ENCODE data around the gene CA11. TPM values are rescaled to one million over a fixed set of nuclear protein-coding genes. Genes with fewer than 3 reads are reported as not detected.
A peak's percentile ranks its signal among the peaks of the same experiment; 100 is the strongest.
"Not testable (repeated sequence)": the region's sequence is repeated elsewhere in the genome, so short reads cannot be mapped to it uniquely, and the experiment has no call there.

The CA11 gene
- total RNA-seq, 1 donor from 2014 or later = 6.5 TPM

- no peak for DNase-seq (ENCODE audit: low spot score)
- intact Hi-C loops (cut with DNase I) = no loop called here
Observed at GRCh38 chr19:48633148-48634035, 12.6 kb downstream of the CA11 start.

GRCh38 chr19:48632692-48633147 is 13.3 kb downstream of the CA11 start:
- no peak for DNase-seq (ENCODE audit: low spot score)
- intact Hi-C loops (cut with DNase I) = no loop called here

GRCh38 chr19:48632286-48632685 is 13.7 kb downstream of the CA11 start:
- DNase-seq (ENCODE audit: low spot score); intact Hi-C loops (cut with DNase I): not testable (repeated sequence)

GRCh38 chr19:48631225-48631624 is 14.8 kb downstream of the CA11 start:
- intact Hi-C loops (cut with DNase I) = no loop called here
- DNase-seq (ENCODE audit: low spot score) = no peak

GRCh38 chr19:48630296-48631063 is 15.5 kb downstream of the CA11 start:
- DNase-seq (ENCODE audit: low spot score) = no peak
- intact Hi-C loops (cut with DNase I) = no loop called here

GRCh38 chr19:48629599-48630295 is 16.2 kb downstream of the CA11 start:
- intact Hi-C loops (cut with DNase I) = no loop called here

GRCh38 chr19:48629297-48629598 is 16.7 kb downstream of the CA11 start:
- intact Hi-C loops (cut with DNase I) = no loop called here

More at GRCh38 chr19:48629599-48630295, 16.2 kb downstream of the CA11 start:
- DNase-seq (ENCODE audit: low spot score) = no peak

GRCh38 chr19:48628486-48629296 is 17.3 kb downstream of the CA11 start:
- intact Hi-C loops (cut with DNase I) = no loop called here
- no peak for DNase-seq (ENCODE audit: low spot score)

More at GRCh38 chr19:48629297-48629598, 16.7 kb downstream of the CA11 start:
- DNase-seq (ENCODE audit: low spot score) = no peak

GRCh38 chr19:48627865-48628314 is 18.1 kb downstream of the CA11 start:
- intact Hi-C loops (cut with DNase I) = no loop called here
- DNase-seq (ENCODE audit: low spot score) = no peak

GRCh38 chr19:48627201-48627864 is 18.7 kb downstream of the CA11 start:
- intact Hi-C loops (cut with DNase I) = no loop called here
- no peak for DNase-seq (ENCODE audit: low spot score)

- intact Hi-C loops (cut with DNase I) = no loop called here
- DNase-seq (ENCODE audit: low spot score) = no peak
Observed at GRCh38 chr19:48625891-48626327, 20.1 kb downstream of the CA11 start.

- intact Hi-C loops (cut with DNase I) = no loop called here
- DNase-seq (ENCODE audit: low spot score) = no peak
Observed at GRCh38 chr19:48624791-48625723, 20.9 kb downstream of the CA11 start.

GRCh38 chr19:48624067-48624594 is 21.9 kb downstream of the CA11 start:
- DNase-seq (ENCODE audit: low spot score) = peak; percentile 99
- intact Hi-C loops (cut with DNase I) = no loop called here

- no peak for DNase-seq (ENCODE audit: low spot score)
- intact Hi-C loops (cut with DNase I) = no loop called here
Observed at GRCh38 chr19:48623556-48624066, 22.4 kb downstream of the CA11 start.

GRCh38 chr19:48619692-48620585 is 26.0 kb downstream of the CA11 start:
- intact Hi-C loops (cut with DNase I) = no loop called here

More at GRCh38 chr19:48619692-48620585, 26.0 kb downstream of the CA11 start:
- DNase-seq (ENCODE audit: low spot score) = no peak
